GM12878 (cell line): ENCODE results near the gene NOL4L. TPM values are rescaled to one million over a fixed set of nuclear protein-coding genes. Genes with fewer than 3 reads are reported as not detected.

Experiments
- ATAC-seq: fragments of 200-7000 bp; cut with Tn5 transposase; 3 replicates; pipeline ENCODE4 v1.9.1; 2020; ENCODE audit warnings: mild to moderate bottlenecking, moderate library complexity
- BruUV-seq: library from RNA; stranded (reverse); fragments of 400-500 nt; replicated peaks from 2 replicates; lab custom pipeline; 2021; lab: Mats Ljungman, UMichigan
- CTCF ChIA-PET: fragments of 300-600 bp; sonication (Branson Sonifier 250); formaldehyde crosslinking; extraction: SDS; loops from one replicate; lab custom pipeline; 2021; ENCODE audit warnings: inconsistent platforms; lab: Yijun Ruan, JAX
- POLR2A ChIA-PET: fragments of 350-600 bp; formaldehyde crosslinking; extraction: SDS; loops from one replicate; lab custom pipeline; 2021; ENCODE audit warnings: inconsistent platforms; lab: Charles Lee
- RAD21 ChIA-PET: fragments of 300-600 bp; sonication (Branson Sonifier 250); formaldehyde crosslinking; loops from one replicate; lab custom pipeline; 2023; ENCODE audit warnings: antibody characterized with exemption; ENCODE audit not compliant: unreplicated experiment; lab: Charles Lee
- SMC1A ChIA-PET: fragments of 300-600 bp; sonication (Branson Sonifier 250); formaldehyde crosslinking; loops from one replicate; lab custom pipeline; 2023; ENCODE audit not compliant: unreplicated experiment, uncharacterized antibody; lab: Charles Lee
- DNase-seq: peaks from one replicate; pipeline ENCODE4 v3.0.0-alpha.2; 2011; ENCODE audit warnings: low read depth, low spot score
- FAIRE-seq: peaks from 3 replicates; lab custom pipeline; 2011; peaks lifted over from hg19 to GRCh38; lab: Jason Lieb, UNC
- H2AFZ ChIP-seq: 2 replicates; pipeline ENCODE4 v1.6.0; 2011; ENCODE audit warnings: low read depth, low read length, control low read depth; ENCODE audit not compliant: control insufficient read depth
- H3K27ac ChIP-seq: 2 replicates; pipeline ENCODE4 v1.5.1; 2011; ENCODE audit warnings: control low read depth; ENCODE audit not compliant: control insufficient read depth, insufficient read depth
- H3K27me3 ChIP-seq, 2 experiments: replicated peaks in 1 of 2; 2 replicates each; pipeline versions ENCODE4 v1.6.0 to v1.6.1; 2011; ENCODE audit warnings: low read length in 1 of 2; ENCODE audit not compliant: control insufficient read depth in 2 of 2, insufficient read depth in 2 of 2
- H3K36me3 ChIP-seq, 2 experiments: 2 replicates each; pipeline ENCODE4 v1.5.1; 2011; ENCODE audit warnings: low read length in 1 of 2; ENCODE audit not compliant: control insufficient read depth in 2 of 2, insufficient read depth in 2 of 2
- H3K4me1 ChIP-seq: 2 replicates; pipeline ENCODE4 v1.6.1; 2011; ENCODE audit warnings: mild to moderate bottlenecking, low read length, moderate library complexity, mixed read lengths; ENCODE audit not compliant: control insufficient read depth, insufficient read depth
- H3K4me2 ChIP-seq: 2 replicates; pipeline ENCODE4 v1.6.0; 2011; ENCODE audit warnings: control low read depth; ENCODE audit not compliant: control insufficient read depth, insufficient read depth
- H3K4me3 ChIP-seq: fragments of 200-600 bp; sonication (generic); 2 replicates; pipeline ENCODE4 v1.5.1; 2016
- H3K79me2 ChIP-seq: 2 replicates; pipeline ENCODE4 v1.6.0; 2011; ENCODE audit warnings: low read length; ENCODE audit not compliant: control insufficient read depth, insufficient read depth
- H3K9ac ChIP-seq: 2 replicates; pipeline ENCODE4 v1.8.0; 2011; ENCODE audit warnings: low read length, control low read depth, mixed read lengths; ENCODE audit not compliant: control insufficient read depth, insufficient read depth
- H3K9me3 ChIP-seq: replicated peaks from 3 replicates; pipeline ENCODE4 v1.5.1; 2011; ENCODE audit warnings: mild to moderate bottlenecking, low read length; ENCODE audit not compliant: control insufficient read depth, insufficient read depth
- H4K20me1 ChIP-seq: 2 replicates; pipeline ENCODE4 v1.6.0; 2011; ENCODE audit not compliant: control insufficient read depth, insufficient read depth
- MAX ChIP-seq: IDR thresholded peaks from 2 replicates; pipeline ENCODE4 v1.6.1; 2012; ENCODE audit warnings: low read depth, low read length, improper control_type of control experiment
- SMAD5 ChIP-seq: IDR thresholded peaks from 2 replicates; pipeline ENCODE4 v1.6.1; 2016; ENCODE audit warnings: antibody characterized with exemption, low read depth
- ZNF687 ChIP-seq: fragments of 450-650 bp; IDR thresholded peaks from 2 replicates; pipeline ENCODE4 v1.6.1; 2017; ENCODE audit warnings: mild to moderate bottlenecking, moderate library complexity
- WGBS: methylation state at CpG from one replicate; pipeline ENCODE4 v1.1.6; 2016; ENCODE audit warnings: low lambda C conversion rate; ENCODE audit not compliant: insufficient replicate concordance, insufficient coverage; ENCODE audit errors: missing lambda C conversion rate; 5-methylcytosine and 5-hydroxymethylcytosine counted together
- in situ Hi-C: fragments of 300-500 bp; cut with MboI; formaldehyde crosslinking; loops from 9 replicates; pipeline ENCODE4 v1.14.3; 2018; ENCODE audit warnings: mixed read lengths
- intact Hi-C: fragments of 100-400 bp; cut with micrococcal nuclease; formaldehyde crosslinking; loops from one replicate; pipeline ENCODE4 v1.14.2; 2022; ENCODE audit not compliant: unreplicated experiment
- polyA plus RNA-seq, 11 experiments: library from polyadenylated mRNA; depleted of rRNA in 4 of 11; unstranded in 6 of 11; stranded (reverse) in 5 of 11; fragments of >200 nt; fragmentation: Nextera tagmentation in 4 of 11; fragmentation: Illumina TruSeq in 1 of 11; extraction: Ambion mirVana in 4 of 11; extraction: Trizol in 1 of 11; gene quantifications; 1 replicate in 1 of 11; 2 replicates in 10 of 11; pipeline versions ENCODE4 v1.2.1 to v1.2.3, GENCODE V29; 2011 to 2016; ENCODE audit warnings: inconsistent platforms in 2 of 11, missing spikeins in 2 of 11, low read depth in 1 of 11
- total RNA-seq, 4 experiments: library from RNA; depleted of rRNA in 3 of 4; stranded (reverse); fragments of >200 nt in 3 of 4; fragmentation: Illumina TruSeq in 1 of 4; extraction: Trizol in 1 of 4; gene quantifications; 2 replicates each; pipeline versions ENCODE4 v1.2.1 to v1.2.3, GENCODE V29; 2013 to 2021

NOL4L gene
- total and polyA plus RNA-seq, 10 of the 15 experiments (the other 5 are each of a cell fraction or from before 2014, with no cell fraction given), result 2.3 to 24.0 (median 8.0) TPM

GRCh38 chr20:32605167-32605656 lies 20.1 kb upstream of the NOL4L start:
- WGBS, result 41% methylated on average over 12 of the region's 12 CpGs
- no peak overlapping the region for H3K9ac ChIP-seq
- CTCF ChIA-PET, result interaction anchor here (0.6 to 1.7 kb wide), 2 partner anchors 48 to 83 kb away, joined by 3 to 4 read pairs; no protein-coding TSS in a partner anchor

More at GRCh38 chr20:32605167-32605656, 20.1 kb upstream of the NOL4L start:
- Histone ChIP-seq H3K79me2 (no peaks in the 10 kb centered on the region), H3K4me3 (no peak overlapping the region), H3K27ac (no peak overlapping the region), H3K27me3 (no peaks in the 10 kb centered on the region), H4K20me1 (no peaks in the 10 kb centered on the region), H2AFZ (no peak overlapping the region), H3K9me3 (no peaks in the 10 kb centered on the region), H3K4me2 (no peak overlapping the region), H3K36me3 (no peaks in the 10 kb centered on the region), H3K4me1 (peaks cover 11% of the 10 kb centered on the region)
- in situ Hi-C loops (no loop called here), intact Hi-C loops (no loop called here)
- no peak for TF ChIP-seq SMAD5
- no peak for TF ChIP-seq ZNF687
- TF ChIP-seq MAX, result no peak
- FAIRE-seq, result no peak
- ChIA-PET POLR2A (interaction anchor here (0.6 kb wide), 1 partner anchor 34 kb away, joined by 3 read pairs; no protein-coding TSS in a partner anchor), SMC1A (no interaction called here), RAD21 (no interaction called here)
- no TSS peak for BruUV-seq
- ATAC-seq, result no peak
- no peak for DNase-seq
